K562 (cell line): ENCODE data around the gene MTG2. TPM values are rescaled to one million over a fixed set of nuclear protein-coding genes. Genes with fewer than 3 reads are reported as not detected.

Experiments
- BCLAF1 ChIP-seq, 2 experiments: fragments of 450-650 bp in 1 of 2; IDR thresholded peaks; 2 replicates each; pipeline ENCODE4 v1.6.1; 2011 to 2017; ENCODE audit warnings: low read depth in 2 of 2, antibody characterized with exemption in 1 of 2, borderline replicate concordance in 1 of 2, low read length in 1 of 2, mild to moderate bottlenecking in 1 of 2, mixed read lengths in 1 of 2; ENCODE audit not compliant: control insufficient read depth in 1 of 2
- EP300 ChIP-seq: IDR thresholded peaks from 2 replicates; pipeline ENCODE4 v1.6.1; 2012; ENCODE audit warnings: low read length, improper control_type of control experiment
- HNRNPUL1 ChIP-seq: fragments of 200-400 bp; formaldehyde crosslinking; IDR thresholded peaks from 2 replicates; pipeline ENCODE4 v1.6.1; 2017; ENCODE audit warnings: low read length
- REST ChIP-seq, 2 experiments: fragments of 450-650 bp; formaldehyde crosslinking in 1 of 2; IDR thresholded peaks; 2 replicates each; pipeline versions ENCODE4 v1.4.0 to v1.6.1; 2014 to 2020; ENCODE audit warnings: mild to moderate bottlenecking in 2 of 2, borderline replicate concordance in 1 of 2, low read depth in 1 of 2
- ZNF318 ChIP-seq, 2 experiments: fragments of 450-650 bp; IDR thresholded peaks; 2 replicates each; pipeline ENCODE4 v1.6.1; 2016; ENCODE audit warnings: mild to moderate bottlenecking in 2 of 2, borderline replicate concordance in 1 of 2, low read depth in 1 of 2, moderate library complexity in 1 of 2
- polyA plus RNA-seq, 8 experiments: library from polyadenylated mRNA; depleted of rRNA in 4 of 8; stranded (reverse) in 5 of 8; unstranded in 3 of 8; fragments of >200 nt; fragmentation: Nextera tagmentation in 2 of 8; fragmentation: Illumina TruSeq in 1 of 8; extraction: Ambion mirVana in 2 of 8; extraction: Trizol in 1 of 8; gene quantifications; 2 replicates each; pipeline versions ENCODE4 v1.2.1 to v1.2.3, GENCODE V29; 2011 to 2014; ENCODE audit warnings: inconsistent platforms in 1 of 8, missing spikeins in 1 of 8
- total RNA-seq, 7 experiments: library from RNA; depleted of rRNA in 6 of 7; stranded (reverse); fragments of >200 nt in 6 of 7; fragmentation: Illumina TruSeq in 2 of 7; extraction: Trizol in 2 of 7; gene quantifications; 2 replicates each; pipeline versions ENCODE4 v1.2.1 to v1.2.3, GENCODE V29; 2011 to 2021; ENCODE audit warnings: low replicate concordance in 1 of 7

MTG2 gene
- total and polyA plus RNA-seq, 9 of the 15 experiments (the other 6 are each of a cell fraction or from before 2014, with no cell fraction given), result 8.7 to 67.5 (median 44.5) TPM

- TF ChIP-seq REST (IDR thresholded peaks at IDR 0.05; ENCODE audit: borderline replicate concordance) (no peak), REST (CRISPR knock-in tag; IDR thresholded peaks at IDR 0.05; ENCODE audit: low read depth) (no peak), HNRNPUL1 (no peak), ZNF318 (IDR thresholded peaks at IDR 0.05; ENCODE audit: borderline replicate concordance in 1 of 2, low read depth in 1 of 2) (no peak), EP300 (no peak), BCLAF1 (IDR thresholded peaks at IDR 0.05; ENCODE audit: borderline replicate concordance in 1 of 2, control insufficient read depth in 1 of 2, low read depth in 2 of 2, low read length in 1 of 2) (no peak)
Observed at GRCh38 chr20:62237801-62238568, 55.2 kb downstream of the MTG2 start, which contains the start of gene OSBPL2 (continued).
